GM21825 (cell line): Measurements from ENCODE around the gene TLR4.

Experiments
- ATAC-seq: cut with Tn5 transposase; IDR thresholded peaks from one replicate; pipeline ENCODE4 v1.9.1; 2021; ENCODE audit warnings: mild to moderate bottlenecking, moderate library complexity; ENCODE audit not compliant: unreplicated experiment

TLR4 gene

DNA sequence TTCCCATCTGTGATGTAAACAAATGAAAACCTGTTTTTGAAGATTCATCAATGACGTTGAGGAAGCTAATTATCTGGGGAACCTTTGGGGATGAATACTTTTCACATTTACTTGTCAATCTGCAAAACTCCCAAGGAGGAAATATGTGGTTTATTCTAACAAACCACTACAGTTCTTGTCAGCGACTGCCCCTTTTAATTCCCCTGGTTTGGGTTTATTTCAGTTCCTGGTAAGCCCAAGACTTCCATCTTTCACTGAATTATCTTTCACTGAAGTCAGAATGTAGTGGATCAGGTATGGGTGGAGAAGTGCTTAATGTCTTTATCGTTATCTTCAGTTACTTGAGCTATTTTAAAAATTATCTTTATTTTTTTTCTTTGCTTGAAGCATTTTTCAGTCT, 40.2 kb downstream of the TLR4 start:
- no peak for ATAC-seq

DNA sequence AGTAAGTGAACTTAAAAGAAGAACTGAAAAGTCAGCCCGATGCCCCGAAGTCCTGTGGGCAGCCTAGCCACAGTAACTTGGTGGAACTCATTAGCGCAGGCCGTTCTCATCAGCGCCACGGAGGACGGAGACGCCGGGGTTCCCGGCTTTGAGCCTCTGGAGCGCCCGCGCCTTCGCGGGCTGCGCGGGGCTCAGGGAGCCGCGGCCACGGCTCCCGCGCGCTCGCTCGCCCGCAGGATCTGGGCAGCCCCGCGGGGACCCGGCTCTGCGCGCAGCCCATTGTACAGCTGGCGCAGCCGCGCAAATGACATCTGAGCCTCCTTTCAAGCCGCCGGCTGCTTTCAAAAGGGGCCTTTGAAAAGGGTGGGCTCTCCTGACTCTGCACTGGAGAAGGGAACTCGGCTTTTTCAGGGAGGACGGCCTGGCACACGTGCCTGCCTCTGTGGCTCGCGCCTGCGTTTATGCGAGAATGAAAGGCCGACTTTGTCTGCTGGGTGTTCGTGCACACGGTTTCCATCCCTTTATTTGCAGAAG, 40.7 kb downstream of the TLR4 start:
- ATAC-seq, result no peak

DNA sequence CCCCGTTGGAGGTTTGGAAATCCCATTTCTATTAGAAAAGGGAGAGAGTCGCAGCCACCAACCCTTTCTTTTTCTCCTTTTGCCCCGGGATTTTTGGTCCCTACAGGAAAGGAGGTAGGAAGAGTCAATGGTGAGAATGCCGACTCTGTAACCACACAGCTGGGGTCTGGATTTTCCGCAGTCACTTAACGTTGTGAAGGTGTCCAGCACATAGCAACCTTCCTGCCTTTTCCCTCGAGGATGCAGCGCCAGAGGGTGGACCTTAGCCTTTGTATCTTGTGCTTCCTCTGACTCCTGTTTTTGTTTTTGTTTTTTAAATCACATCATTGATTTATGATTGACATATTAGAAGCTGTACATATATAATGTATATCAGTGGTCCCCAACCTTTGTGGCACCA, 41.4 kb downstream of the TLR4 start:
- ATAC-seq, result no peak

DNA sequence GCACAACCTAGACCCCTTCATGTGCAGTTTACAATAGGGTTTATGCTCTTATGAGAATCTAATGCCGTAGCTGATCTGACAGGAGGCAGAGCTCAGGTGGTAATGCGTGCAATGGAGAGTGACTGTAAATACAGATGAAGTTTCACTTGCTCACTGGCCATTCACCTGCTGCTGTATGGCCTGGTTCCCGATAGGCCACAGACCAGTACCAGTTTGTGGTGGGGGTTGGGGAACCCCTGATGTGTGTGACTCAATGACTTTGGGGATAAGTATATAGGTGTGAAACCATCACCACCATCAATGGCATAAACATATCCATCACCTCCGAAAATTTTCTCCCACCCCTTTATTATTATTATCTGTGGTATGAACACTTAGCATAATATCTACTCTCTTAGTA, 42.1 kb downstream of the TLR4 start:
- ATAC-seq, result no peak

DNA sequence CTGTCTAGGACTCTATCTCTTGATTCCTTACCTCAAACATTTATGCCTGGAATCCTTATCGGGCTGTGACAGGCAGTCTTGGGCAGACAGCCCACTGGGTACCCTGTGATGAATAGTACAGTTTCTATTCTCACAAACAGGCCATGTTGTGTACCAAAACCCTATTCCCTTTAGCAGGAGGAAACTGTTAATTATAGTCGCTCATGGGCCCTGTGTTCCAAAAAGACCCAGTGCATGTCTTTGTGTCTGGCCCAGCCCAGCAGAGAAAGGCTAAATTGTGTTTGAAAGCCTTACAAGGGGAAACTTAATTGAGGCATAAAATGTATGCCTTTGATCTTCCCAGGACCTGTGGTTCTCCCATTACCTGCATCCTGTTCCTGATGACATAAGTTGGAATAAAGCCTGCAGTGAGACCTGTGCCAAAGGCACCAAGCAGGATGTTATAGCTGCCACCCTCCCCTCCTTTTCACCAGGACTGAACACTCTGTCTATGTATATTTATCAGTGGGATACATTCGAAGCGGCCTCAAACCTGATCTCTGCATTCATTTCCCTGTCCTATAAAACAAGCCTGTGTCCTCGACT, 43.3 kb downstream of the TLR4 start:
- ATAC-seq, result no peak

DNA sequence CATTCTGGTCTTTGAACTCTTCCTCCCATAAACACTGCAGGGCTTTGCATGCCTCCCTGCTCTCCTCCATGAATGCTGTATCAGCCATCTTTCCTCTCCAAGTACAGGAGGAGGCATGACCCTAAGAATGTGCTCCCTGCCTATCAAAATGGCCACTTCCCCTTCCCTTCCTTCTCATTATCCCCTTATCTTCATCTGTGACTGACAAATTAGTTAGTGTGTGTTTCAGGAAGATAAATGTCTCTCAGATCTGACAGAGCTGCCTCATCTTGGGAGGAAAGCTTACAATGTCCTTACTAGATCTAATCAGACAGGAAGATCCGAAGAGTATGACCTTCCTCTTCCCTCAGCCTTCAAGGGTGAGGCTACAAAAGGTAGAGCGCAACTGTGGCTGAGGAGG, 46.2 kb downstream of the TLR4 start:
- no peak for ATAC-seq

DNA sequence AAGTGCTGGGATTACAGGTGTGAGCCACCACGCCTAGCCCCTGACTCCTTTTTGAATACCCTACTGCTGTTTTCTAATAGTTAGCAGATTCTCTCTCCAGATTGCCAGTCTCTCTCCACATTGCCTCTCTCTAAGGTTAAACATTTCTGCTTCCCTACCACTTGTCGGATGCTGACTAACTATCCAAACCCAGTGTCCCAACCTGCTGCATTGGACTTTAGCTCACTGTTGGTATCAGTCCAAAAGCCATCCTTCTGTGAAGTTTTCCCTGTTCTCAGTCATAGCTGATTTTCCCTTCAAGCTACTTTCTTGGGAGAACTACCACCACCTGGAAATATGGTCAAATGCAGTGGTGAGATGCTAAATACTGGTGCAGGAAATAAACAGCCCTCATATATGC, 48.7 kb downstream of the TLR4 start:
- ATAC-seq, result no peak

DNA sequence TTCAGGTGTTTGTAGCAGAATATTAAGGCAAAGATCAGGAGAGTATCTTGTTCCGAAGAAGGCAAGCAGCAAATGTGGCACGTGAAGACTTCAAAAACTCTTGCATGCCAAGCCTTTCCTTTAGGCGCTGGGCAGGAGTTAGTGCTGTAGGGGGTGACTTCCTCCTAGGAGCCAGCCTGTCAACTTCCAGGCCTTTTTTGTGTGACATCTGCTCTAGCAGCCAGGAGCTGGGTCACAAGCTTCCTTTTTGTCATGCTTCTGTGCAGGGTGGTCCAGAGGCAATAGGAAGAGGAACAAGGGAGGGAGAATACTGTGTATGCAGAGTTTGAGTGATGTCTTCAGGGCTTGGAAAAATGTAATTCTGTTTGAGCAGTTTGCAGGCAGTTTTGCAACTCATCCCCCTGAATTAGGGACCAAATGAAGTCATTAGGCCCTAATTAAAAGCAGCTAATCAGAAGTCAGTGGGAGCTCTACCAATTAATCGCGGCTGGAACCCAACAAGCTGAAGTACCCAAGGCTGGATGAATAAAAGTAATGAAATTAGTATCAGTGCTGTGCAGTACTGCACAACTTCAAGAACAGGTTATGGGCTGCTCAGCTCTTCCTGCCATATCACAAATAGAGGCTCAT, 53.5 kb downstream of the TLR4 start:
- ATAC-seq, result no peak

DNA sequence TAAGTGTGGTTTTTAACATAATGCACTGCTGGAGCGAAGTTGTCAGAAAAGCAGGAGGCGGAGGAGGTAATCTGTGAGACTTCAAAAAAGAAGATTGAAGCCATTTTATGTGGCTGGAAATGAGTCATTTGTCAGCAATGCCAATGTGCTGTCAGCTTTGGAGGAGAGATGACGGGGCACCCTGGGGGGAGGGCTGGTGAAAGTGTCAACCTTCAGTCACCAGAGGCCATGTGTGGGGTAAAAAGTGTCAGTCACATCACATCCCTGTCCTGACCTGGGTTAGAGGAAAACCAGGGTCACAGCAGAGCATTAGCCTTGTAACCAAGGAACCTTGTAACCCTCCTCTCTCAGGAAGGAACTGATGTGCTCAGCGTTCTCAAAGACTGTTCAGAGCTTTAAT, 59.1 kb downstream of the TLR4 start:
- no peak for ATAC-seq

DNA sequence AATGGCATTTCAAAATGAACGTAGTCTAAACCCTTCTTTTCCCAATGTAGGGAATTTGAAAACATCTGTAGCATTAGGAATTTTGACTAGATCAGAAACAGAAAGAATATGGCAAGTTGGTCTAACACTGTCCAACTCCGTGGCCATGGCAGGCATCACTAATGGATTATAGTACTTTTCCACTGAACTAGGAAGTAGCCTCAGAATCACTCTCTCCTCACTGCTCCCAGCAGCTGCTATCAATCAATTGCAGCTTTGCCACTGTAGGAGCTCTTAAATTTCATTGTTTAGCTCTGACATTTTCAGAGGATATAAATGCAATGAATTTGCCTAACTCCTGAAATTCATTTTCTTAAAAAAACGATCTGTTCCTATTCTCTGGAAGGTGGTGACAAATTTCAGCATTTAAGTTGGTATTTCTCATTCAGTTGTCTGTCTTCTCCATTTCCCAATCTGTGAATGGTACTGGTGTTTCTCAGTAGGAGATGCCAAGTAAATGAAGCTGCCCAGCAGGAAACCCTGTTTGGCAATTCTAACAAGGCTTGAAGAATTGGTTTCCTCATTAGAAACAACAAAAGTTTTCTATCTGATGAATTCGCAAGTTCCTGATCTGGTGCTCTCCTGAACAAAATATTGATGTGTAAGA, 64.7 kb downstream of the TLR4 start:
- no peak for ATAC-seq

DNA sequence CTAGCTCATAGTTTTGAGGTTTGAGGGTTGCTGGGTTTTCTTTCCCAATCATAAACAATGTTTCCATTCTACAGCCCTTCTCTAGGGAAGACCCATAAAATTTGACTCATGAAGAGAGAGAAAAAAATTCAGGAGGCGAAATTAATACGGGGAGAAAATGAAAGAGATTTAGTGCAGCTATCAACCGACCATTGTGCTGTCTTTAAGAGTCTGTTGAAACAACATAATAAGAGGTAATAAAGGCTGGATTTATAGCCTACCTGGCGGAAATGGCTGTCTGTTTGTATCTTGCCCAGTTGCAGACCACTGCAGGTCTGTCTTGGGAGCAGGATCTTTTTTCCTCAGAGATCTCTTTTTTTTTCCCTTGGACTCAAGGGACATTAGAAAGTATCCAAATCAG, 66.9 kb downstream of the TLR4 start:
- ATAC-seq, result no peak

DNA sequence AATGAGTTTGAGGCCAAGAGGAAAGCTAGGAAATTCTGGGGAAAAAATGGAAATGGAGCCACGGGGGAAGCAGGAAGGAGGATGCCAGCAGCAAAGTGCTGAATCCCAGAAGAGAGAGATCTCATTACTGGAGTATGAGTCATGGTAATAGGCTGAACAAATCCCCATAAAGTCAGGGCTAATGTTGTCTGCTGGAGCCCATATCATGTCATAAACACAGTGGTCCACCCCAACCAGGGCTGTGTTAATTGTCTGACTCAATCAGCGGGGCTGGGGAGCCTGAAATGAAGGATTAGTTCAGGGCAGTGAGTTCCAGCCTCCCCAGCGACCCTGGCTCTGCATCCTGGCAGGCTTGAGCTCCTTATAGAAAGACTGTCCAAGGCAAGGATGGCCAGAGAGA, 68.8 kb downstream of the TLR4 start:
- no peak for ATAC-seq
